A549 (cell line): ENCODE results near the gene THADA. TPM values are rescaled to one million over a fixed set of nuclear protein-coding genes. Genes with fewer than 3 reads are reported as not detected.

Experiments used
- ATAC-seq, 2 experiments: fragments of 200-7000 bp in 1 of 2; fragments of >200 bp in 1 of 2; cut with Nextera tagmentation in 1 of 2; cut with Tn5 transposase in 1 of 2; 3 replicates each; pipeline versions ENCODE4 v1.8.0 to v1.9.1; 2018 to 2020; ENCODE audit warnings: mild to moderate bottlenecking in 1 of 2, moderate library complexity in 1 of 2
- CTCF ChIA-PET: fragments of 300-600 bp; sonication (Branson Sonifier 250); formaldehyde crosslinking; extraction: SDS; loops from one replicate; lab custom pipeline; 2021; ENCODE audit warnings: antibody characterized with exemption, inconsistent platforms; lab: Yijun Ruan, JAX
- POLR2A ChIA-PET: fragments of 350-600 bp; formaldehyde crosslinking; extraction: SDS; loops from one replicate; lab custom pipeline; 2021; ENCODE audit warnings: antibody characterized with exemption, inconsistent platforms; lab: Yijun Ruan, JAX
- DNase-seq, 2 experiments: peaks; one replicate each; pipeline versions ENCODE4 v3.0.0 to v3.0.0-alpha.2; 2011 to 2016; ENCODE audit warnings: low read depth in 1 of 2, low spot score in 1 of 2
- FAIRE-seq: peaks from 2 replicates; lab custom pipeline; 2011; peaks lifted over from hg19 to GRCh38; lab: Jason Lieb, UNC
- H3K27ac ChIP-seq, 2 experiments: fragments of >200 bp; sonication (Bioruptor Twin); formaldehyde crosslinking; 3 replicates each; pipeline ENCODE4 v1.5.1; 2016 to 2017
- H3K4me1 ChIP-seq: fragments of >200 bp; sonication (Bioruptor Twin); formaldehyde crosslinking; 3 replicates; pipeline ENCODE4 v1.6.1; 2016
- H3K4me2 ChIP-seq: fragments of >200 bp; sonication (Bioruptor Twin); formaldehyde crosslinking; 3 replicates; pipeline ENCODE4 v1.6.1; 2016
- H3K4me3 ChIP-seq: fragments of >200 bp; sonication (Bioruptor Twin); formaldehyde crosslinking; 3 replicates; pipeline ENCODE4 v1.5.1; 2016
- H3K9me3 ChIP-seq: fragments of >200 bp; sonication (Bioruptor Twin); formaldehyde crosslinking; 3 replicates; pipeline ENCODE4 v1.6.1; 2016
- ATOH8 ChIP-seq: fragments of 250-450 bp; sonication (Bioruptor Pico); IDR thresholded peaks from 2 replicates; pipeline ENCODE4 v1.5.0; 2020; ENCODE audit warnings: low read depth, mild to moderate bottlenecking, moderate library complexity
- BCL3 ChIP-seq: fragments of >200 bp; sonication (Bioruptor Twin); formaldehyde crosslinking; IDR thresholded peaks from 3 replicates; pipeline ENCODE4 v1.6.1; 2016
- BHLHE40 ChIP-seq: IDR thresholded peaks from 2 replicates; pipeline ENCODE4 v1.6.1; 2012; ENCODE audit warnings: low read depth, low read length, inconsistent platforms
- CHD4 ChIP-seq: fragments of 200-600 bp; sonication (generic); IDR thresholded peaks from 2 replicates; pipeline ENCODE4 v1.6.1; 2016; ENCODE audit warnings: antibody characterized with exemption, mild to moderate bottlenecking, borderline replicate concordance
- EHMT2 ChIP-seq: fragments of 200-600 bp; sonication (generic); IDR thresholded peaks from 2 replicates; pipeline ENCODE4 v1.6.1; 2016; ENCODE audit warnings: antibody characterized with exemption, low read depth, mild to moderate bottlenecking, moderate library complexity
- ELK1 ChIP-seq: fragments of 150-350 bp; IDR thresholded peaks from 2 replicates; pipeline ENCODE4 v1.6.1; 2014; ENCODE audit warnings: low read depth, mild to moderate bottlenecking, low read length
- ESRRA ChIP-seq: fragments of 150-350 bp; IDR thresholded peaks from 2 replicates; pipeline ENCODE4 v1.6.1; 2014; ENCODE audit warnings: mild to moderate bottlenecking, low read length, borderline replicate concordance
- FOSB ChIP-seq: fragments of 250-450 bp; sonication (Bioruptor Pico); IDR thresholded peaks from 2 replicates; pipeline ENCODE4 v1.5.0; 2020; ENCODE audit warnings: mild to moderate bottlenecking, moderate library complexity
- FOSL2 ChIP-seq, 2 experiments: fragments of 450-650 bp in 1 of 2; fragments of >200 bp in 1 of 2; sonication (Bioruptor Twin) in 1 of 2; formaldehyde crosslinking; IDR thresholded peaks; 2 replicates each; pipeline versions ENCODE4 v1.5.0 to v1.6.1; 2016 to 2020; ENCODE audit warnings: mild to moderate bottlenecking in 1 of 2, moderate library complexity in 1 of 2
- HEYL ChIP-seq: fragments of 250-450 bp; sonication (Bioruptor Pico); IDR thresholded peaks from 2 replicates; pipeline ENCODE4 v1.8.0; 2021; ENCODE audit warnings: mild to moderate bottlenecking, moderate library complexity
- HMGXB4 ChIP-seq: fragments of 250-450 bp; sonication (Bioruptor Pico); IDR thresholded peaks from 2 replicates; pipeline ENCODE4 v1.5.0; 2021; ENCODE audit warnings: mild to moderate bottlenecking, moderate library complexity, borderline replicate concordance
- HOXB13 ChIP-seq: fragments of 250-450 bp; sonication (Bioruptor Pico); IDR thresholded peaks from 2 replicates; pipeline ENCODE4 v1.5.0; 2020; ENCODE audit warnings: low read depth, mild to moderate bottlenecking, moderate library complexity
- JUN ChIP-seq, 2 experiments: fragments of >200 bp; sonication (Bioruptor Twin); formaldehyde crosslinking; IDR thresholded peaks; 2 replicates in 1 of 2; 3 replicates in 1 of 2; pipeline ENCODE4 v1.6.1; 2016 to 2017
- KDM5A ChIP-seq: fragments of 200-600 bp; sonication (generic); IDR thresholded peaks from 2 replicates; pipeline ENCODE4 v1.6.1; 2016; ENCODE audit warnings: antibody characterized with exemption, mild to moderate bottlenecking
- MAFK ChIP-seq: fragments of 450-650 bp; IDR thresholded peaks from 2 replicates; pipeline ENCODE4 v1.6.1; 2014; ENCODE audit not compliant: partially characterized antibody
- MYC ChIP-seq: IDR thresholded peaks from 2 replicates; pipeline ENCODE4 v1.6.1; 2012; ENCODE audit warnings: mild to moderate bottlenecking, inconsistent platforms, low read length, improper control_type of control experiment, borderline replicate concordance
- NR3C1 ChIP-seq: fragments of >200 bp; sonication (Bioruptor Twin); formaldehyde crosslinking; IDR thresholded peaks from 3 replicates; pipeline ENCODE4 v1.6.1; 2017
- PBX3 ChIP-seq: IDR thresholded peaks from 2 replicates; pipeline ENCODE4 v1.6.1; 2012
- POLR2A ChIP-seq: IDR thresholded peaks from 2 replicates; pipeline ENCODE4 v1.6.1; 2012; ENCODE audit warnings: mild to moderate bottlenecking, low read length
- RAD21 ChIP-seq, 2 experiments: fragments of >200 bp in 1 of 2; sonication (Bioruptor Twin) in 1 of 2; formaldehyde crosslinking in 1 of 2; IDR thresholded peaks in 1 of 2; conservative IDR thresholded peaks in 1 of 2; 2 replicates in 1 of 2; 3 replicates in 1 of 2; pipeline ENCODE4 v1.6.1; 2012 to 2018; ENCODE audit warnings: inconsistent platforms in 1 of 2
- SMC3 ChIP-seq: fragments of >200 bp; sonication (Bioruptor Twin); formaldehyde crosslinking; IDR thresholded peaks from 3 replicates; pipeline ENCODE4 v1.6.1; 2018; ENCODE audit warnings: inconsistent platforms
- SREBF2 ChIP-seq: fragments of 450-650 bp; IDR thresholded peaks from 2 replicates; pipeline ENCODE4 v1.6.1; 2014; ENCODE audit warnings: mild to moderate bottlenecking, moderate library complexity
- USF2 ChIP-seq: fragments of 450-650 bp; IDR thresholded peaks from 2 replicates; pipeline ENCODE4 v1.6.1; 2014; ENCODE audit warnings: antibody characterized with exemption
- ZC3H11A ChIP-seq: fragments of 450-650 bp; IDR thresholded peaks from 2 replicates; pipeline ENCODE4 v1.6.1; 2014; ENCODE audit warnings: antibody characterized with exemption, mild to moderate bottlenecking
- ZSCAN20 ChIP-seq: fragments of 250-450 bp; sonication (Bioruptor Pico); IDR thresholded peaks from 2 replicates; pipeline ENCODE4 v1.8.0; 2022; ENCODE audit warnings: mild to moderate bottlenecking, moderate library complexity
- WGBS: methylation state at CpG from one replicate; pipeline ENCODE4 v1.1.6; 2017; ENCODE audit errors: missing lambda C conversion rate; 5-methylcytosine and 5-hydroxymethylcytosine counted together
- polyA plus RNA-seq, 4 experiments: library from polyadenylated mRNA; depleted of rRNA in 3 of 4; stranded (reverse); fragments of >200 nt; fragmentation: RNase III in 1 of 4; extraction: RNeasy Plus Mini Kit Qiagen cat#74134 plus additional on column Dnase treatment in 1 of 4; gene quantifications; 2 replicates in 3 of 4; 3 replicates in 1 of 4; pipeline ENCODE4 v1.2.3, GENCODE V29; 2011 to 2017

THADA gene
- polyA plus RNA-seq, 2 of the 4 experiments (the other 2 are of a cell fraction): 21.8 to 37.9 TPM

GRCh38 chr2:43259512-43259911 is 336.3 kb downstream of the THADA start:
- Histone ChIP-seq H3K4me1 (no peaks in the 10 kb centered on the region), H3K9me3 (no peaks in the 10 kb centered on the region), H3K4me3 (no peak overlapping the region), H3K27ac (no peak overlapping the region), H3K4me2 (no peak overlapping the region)
- no peak for DNase-seq
- WGBS: 90% methylated on average over 1 of the region's 1 CpG
- ChIA-PET CTCF (interaction anchor here (0.6 to 1.1 kb wide), 6 partner anchors 11 to 302 kb away, joined by 3 read pairs; no protein-coding TSS in a partner anchor), POLR2A (no interaction called here)
- FAIRE-seq: no peak
- no peak for ATAC-seq
- no peak for TF ChIP-seq ZSCAN20 (CRISPR knock-in tag)
- TF ChIP-seq MAFK: no peak
- no peak for TF ChIP-seq CHD4
- TF ChIP-seq NR3C1: no peak
- no peak for TF ChIP-seq ELK1
- no peak for TF ChIP-seq ESRRA
- TF ChIP-seq MYC: no peak
- no peak for TF ChIP-seq BHLHE40
- no peak for TF ChIP-seq HEYL (CRISPR knock-in tag)
- TF ChIP-seq ATOH8 (CRISPR knock-in tag): no peak

- WGBS: 78% methylated on average over 2 of the region's 2 CpGs
- DNase-seq: no peak
- CTCF ChIA-PET: interaction anchor here (0.7 to 1.1 kb wide), 5 partner anchors 12 to 302 kb away, joined by 3 read pairs; no protein-coding TSS in a partner anchor
- no peak overlapping the region for H3K4me2 ChIP-seq
- no peak for FAIRE-seq
- no peaks in the 10 kb centered on the region for H3K4me1 ChIP-seq
- no peak overlapping the region for H3K27ac ChIP-seq
- no peak for ATAC-seq
- TF ChIP-seq ELK1 (no peak), BHLHE40 (no peak), SMC3 (no peak), JUN (IDR thresholded peaks at IDR 0.05) (no peak), USF2 (no peak), FOSB (CRISPR knock-in tag) (no peak), SREBF2 (no peak), HMGXB4 (CRISPR knock-in tag) (no peak), ZSCAN20 (CRISPR knock-in tag) (no peak), EHMT2 (no peak), BCL3 (no peak), KDM5A (no peak), FOSL2 (IDR thresholded peaks at IDR 0.05) (no peak), FOSL2 (CRISPR knock-in tag; IDR thresholded peaks at IDR 0.05) (no peak), POLR2A (no peak), HOXB13 (CRISPR knock-in tag) (no peak), NR3C1 (no peak), PBX3 (no peak), ZC3H11A (no peak), RAD21 (conservative IDR thresholded peaks at IDR 0.05 in 1 of 2, IDR thresholded peaks at IDR 0.05 in 1 of 2) (no peak)
- no peak overlapping the region for H3K4me3 ChIP-seq
- POLR2A ChIA-PET: no interaction called here
- no peaks in the 10 kb centered on the region for H3K9me3 ChIP-seq
Observed at GRCh38 chr2:43258547-43259156, 337.2 kb downstream of the THADA start.
